Gastroesophageal sphincter (tissue), 4 donors: Measurements from ENCODE around the gene CPNE4. TPM values are rescaled to one million over a fixed set of nuclear protein-coding genes. Genes with fewer than 3 reads are reported as not detected.

Experiments
- ATAC-seq: fragments of 150-250 bp; one replicate; pipeline ENCODE4 v1.9.1; 2016; ENCODE audit warnings: mild to moderate bottlenecking, moderate library complexity
- H3K27ac ChIP-seq, 4 donors: fragments of 200-600 bp; sonication (generic) in 3 of 4; 1 replicate in 3 of 4; 2 replicates in 1 of 4; pipeline ENCODE4 v1.5.1; 2016 to 2019
- H3K27me3 ChIP-seq: fragments of 200-600 bp; sonication (generic); one replicate; pipeline ENCODE4 v1.5.1; 2019
- H3K36me3 ChIP-seq, 2 donors: fragments of 200-600 bp; sonication (generic); one replicate each; pipeline ENCODE4 v1.5.1; 2019; ENCODE audit warnings: control low read depth in 1 of 2
- H3K4me1 ChIP-seq, 3 donors: fragments of 200-600 bp; sonication (generic); 1 replicate in 2 of 3; 2 replicates in 1 of 3; pipeline ENCODE4 v1.5.1; 2016 to 2019; ENCODE audit warnings: control low read depth in 2 of 3
- H3K4me3 ChIP-seq, 2 donors: fragments of 200-600 bp; sonication (generic); one replicate each; pipeline ENCODE4 v1.5.1; 2019; ENCODE audit warnings: mild to moderate bottlenecking in 1 of 2, moderate library complexity in 1 of 2
- H3K9me3 ChIP-seq, 3 donors: fragments of 200-600 bp; sonication (generic); one replicate each; pipeline ENCODE4 v1.5.1; 2017 to 2019; ENCODE audit warnings: control low read depth in 2 of 3
- CTCF ChIP-seq, 4 experiments: fragments of 200-600 bp in 2 of 4; fragments of 450-650 bp in 2 of 4; sonication (generic) in 1 of 4; IDR thresholded peaks; one replicate each; pipeline ENCODE4 v1.5.1; 2017 to 2019; ENCODE audit warnings: antibody characterized with exemption in 4 of 4, mild to moderate bottlenecking in 2 of 4, moderate library complexity in 2 of 4
- EP300 ChIP-seq: sonication (generic); formaldehyde crosslinking; IDR thresholded peaks from one replicate; pipeline ENCODE4 v1.6.1; 2017; ENCODE audit warnings: antibody characterized with exemption, mild to moderate bottlenecking
- POLR2A ChIP-seq, 2 donors: fragments of 450-650 bp; IDR thresholded peaks; one replicate each; pipeline ENCODE4 v1.6.1; 2017; ENCODE audit warnings: antibody characterized with exemption in 2 of 2, mild to moderate bottlenecking in 2 of 2, moderate library complexity in 1 of 2
- POLR2AphosphoS5 ChIP-seq: sonication (generic); formaldehyde crosslinking; IDR thresholded peaks from one replicate; pipeline ENCODE4 v1.6.1; 2017; ENCODE audit warnings: antibody characterized with exemption
- WGBS, 2 donors: methylation state at CpG; one replicate each; pipeline ENCODE4 v1.1.5; 2018; ENCODE audit warnings: low coverage in 1 of 2; 5-methylcytosine and 5-hydroxymethylcytosine counted together
- total RNA-seq, 4 donors: library from RNA; depleted of rRNA; stranded (reverse); fragments of >200 nt; gene quantifications; one replicate each; pipeline ENCODE4 v1.1.0, GENCODE V29; 2016

CPNE4 gene
- total RNA-seq, 4 donors from 2014 or later: not detected

- WGBS, 2 donors: 57 to 90% methylated on average over 2 to 3 of the region's 3 CpGs
- TF ChIP-seq POLR2AphosphoS5 (no peak), CTCF (IDR thresholded peaks at IDR 0.05) (no peak), POLR2A (IDR thresholded peaks at IDR 0.05) (no peak), EP300 (no peak)
- Histone ChIP-seq H3K36me3 (no peaks in the 10 kb centered on the region), H3K4me3 (no peak overlapping the region), H3K9me3 (no peaks in the 10 kb centered on the region), H3K4me1 (no peaks in the 10 kb centered on the region), H3K27me3 (no peaks in the 10 kb centered on the region), H3K27ac (no peak overlapping the region)
- no peak for ATAC-seq
Measured at GRCh38 chr3:131688370-131688769, 346.4 kb downstream of the CPNE4 start.

GRCh38 chr3:131669600-131669999 lies 365.2 kb downstream of the CPNE4 start:
- Histone ChIP-seq H3K4me3 (no peak overlapping the region), H3K27me3 (no peaks in the 10 kb centered on the region), H3K36me3 (no peaks in the 10 kb centered on the region), H3K9me3 (no peaks in the 10 kb centered on the region), H3K27ac (no peak overlapping the region), H3K4me1 (no peaks in the 10 kb centered on the region)
- 0 to 59% methylated on average over 1 to 4 of the region's 4 CpGs for WGBS, 2 donors
- ATAC-seq: no peak
- TF ChIP-seq POLR2AphosphoS5 (no peak), POLR2A (IDR thresholded peaks at IDR 0.05) (no peak), CTCF (IDR thresholded peaks at IDR 0.05) (no peak)

GRCh38 chr3:131658771-131659170 lies 376.0 kb downstream of the CPNE4 start:
- H3K4me1 ChIP-seq: no peaks in the 10 kb centered on the region
- H3K27me3 ChIP-seq: no peaks in the 10 kb centered on the region
- H3K36me3 ChIP-seq: no peaks in the 10 kb centered on the region
- TF ChIP-seq POLR2A (IDR thresholded peaks at IDR 0.05): no peak
- H3K9me3 ChIP-seq: peaks cover 0 to 10% (median 0%) of the 10 kb centered on the region in 3 donors
- H3K4me3 ChIP-seq: no peak overlapping the region
- WGBS, 2 donors: 45 to 100% methylated on average over 1 of the region's 1 CpG
- no peak overlapping the region for H3K27ac ChIP-seq
- no peak for ATAC-seq

GRCh38 chr3:131658115-131658514 lies 376.7 kb downstream of the CPNE4 start:
- no peak for ATAC-seq
- WGBS, 2 donors: 59 to 60% methylated on average over 3 of the region's 3 CpGs
- H3K27ac ChIP-seq: no peak overlapping the region
- TF ChIP-seq CTCF (IDR thresholded peaks at IDR 0.05) (no peak), EP300 (no peak), POLR2A (IDR thresholded peaks at IDR 0.05) (no peak), POLR2AphosphoS5 (no peak)
- H3K4me3 ChIP-seq: no peak overlapping the region
- no peaks in the 10 kb centered on the region for H3K36me3 ChIP-seq
- H3K27me3 ChIP-seq: no peaks in the 10 kb centered on the region
- peaks cover 0 to 7% (median 0%) of the 10 kb centered on the region in 3 donors for H3K9me3 ChIP-seq
- H3K4me1 ChIP-seq: no peaks in the 10 kb centered on the region

GRCh38 chr3:131655070-131655690 lies 379.6 kb downstream of the CPNE4 start:
- no peaks in the 10 kb centered on the region for H3K9me3 ChIP-seq
- no peaks in the 10 kb centered on the region for H3K27me3 ChIP-seq
- 56 to 87% methylated on average over 3 to 7 of the region's 7 CpGs for WGBS, 2 donors
- TF ChIP-seq POLR2A (IDR thresholded peaks at IDR 0.05) (no peak), POLR2AphosphoS5 (no peak), CTCF (IDR thresholded peaks at IDR 0.05) (no peak), EP300 (no peak)
- H3K36me3 ChIP-seq: no peaks in the 10 kb centered on the region
- no peaks in the 10 kb centered on the region for H3K4me1 ChIP-seq
- no peak overlapping the region for H3K27ac ChIP-seq
- ATAC-seq: no peak
- H3K4me3 ChIP-seq: no peak overlapping the region
